ENCODE results near the gene CCDC149. TPM values are rescaled to one million over a fixed set of nuclear protein-coding genes. Genes with fewer than 3 reads are reported as not detected.

Gene CCDC149
- total and polyA plus RNA-seq, 2 of the 4 experiments (the other 2 are of a cell fraction) = 6.7 to 7.0 TPM

- H3K14ac ChIP-seq (replicated peaks; ENCODE audit: low read depth, low read length) = no peak overlapping the region
- ATAC-seq (ENCODE audit: low read depth) (no peak), DNase-seq (no peak)
- no peak overlapping the region for H2AK9ac ChIP-seq (replicated peaks; ENCODE audit: low read depth, low read length, poor library complexity)
- dilution Hi-C loops (cut with HindIII; ENCODE audit: low sequenced_read_pairs, unreplicated experiment) (no loop called here), in situ Hi-C loops (cut with MboI; ENCODE audit: low sequenced_read_pairs) (no loop called here), intact Hi-C loops (cut with micrococcal nuclease) (no loop called here)
- WGBS, 2 experiments (ENCODE audit: extremely low coverage in 2 of 2, insufficient read length in 1 of 2) = 100% methylated on average over 2 of the region's 5 CpGs; no CpG with 5 or more reads in 1 of the 2 experiments
- no peak overlapping the region for H4K91ac ChIP-seq (ENCODE audit: insufficient read depth, low read depth, low read length)
- H3K9ac ChIP-seq (ENCODE audit: low read depth, low read length) = no peak overlapping the region
- no peak overlapping the region for H2AK5ac ChIP-seq (ENCODE audit: low read depth, low read length)
- peaks cover 3% of the 10 kb centered on the region; the same call in 1 of the 2 replicates for H3K36me3 ChIP-seq (ENCODE audit: control insufficient read depth, insufficient read depth, low read length)
- TF ChIP-seq MAFK (IDR thresholded peaks at IDR 0.05; ENCODE audit: low read depth, low read length) (no peak), NFE2L2 (IDR thresholded peaks at IDR 0.05; ENCODE audit: low read depth, low read length) (no peak), BHLHE40 (IDR thresholded peaks at IDR 0.05; ENCODE audit: low read depth, low read length) (no peak), CTCF (conservative IDR thresholded peaks at IDR 0.05; ENCODE audit: low read depth, low read length) (no peak), CEBPB (IDR thresholded peaks at IDR 0.05; ENCODE audit: low read depth, low read length) (no peak), MAZ (IDR thresholded peaks at IDR 0.05; ENCODE audit: borderline replicate concordance, low read depth, low read length) (no peak), ELK1 (IDR thresholded peaks at IDR 0.05; ENCODE audit: borderline replicate concordance, low read depth, low read length) (no peak), MXI1 (IDR thresholded peaks at IDR 0.05; ENCODE audit: borderline replicate concordance, low read depth, low read length) (no peak), SMC3 (IDR thresholded peaks at IDR 0.05; ENCODE audit: low read depth, low read length) (no peak), RCOR1 (IDR thresholded peaks at IDR 0.05; ENCODE audit: insufficient replicate concordance, low read length) (no peak), CHD1 (IDR thresholded peaks at IDR 0.05; ENCODE audit: low read depth, low read length) (no peak), POLR2A (IDR thresholded peaks at IDR 0.05; ENCODE audit: low read depth, low read length) (no peak), RFX5 (IDR thresholded peaks at IDR 0.05; ENCODE audit: low read depth, low read length) (no peak), RAD21 (IDR thresholded peaks at IDR 0.05; ENCODE audit: low read length) (no peak), USF2 (IDR thresholded peaks at IDR 0.05; ENCODE audit: low read depth, low read length) (no peak), FOS (IDR thresholded peaks at IDR 0.05; ENCODE audit: low read depth, low read length) (no peak)
- H3K4ac ChIP-seq (ENCODE audit: low read depth, low read length) = no peak overlapping the region
- H3K4me3 ChIP-seq (ENCODE audit: insufficient read depth, low read depth, low read length) = no peak overlapping the region
- CTCF ChIA-PET = no interaction called here
- H3K18ac ChIP-seq (ENCODE audit: low read depth, low read length) = no peak overlapping the region
- no peak overlapping the region for H2BK5ac ChIP-seq (ENCODE audit: low read depth, low read length, poor library complexity, severe bottlenecking)
- no TSS peak for BruUV-seq (replicated peaks)
- no peak overlapping the region for H3K4me2 ChIP-seq (ENCODE audit: low read depth, low read length)
- peaks cover 0 to 5% of the 10 kb centered on the region in 2 experiments; a peak in 1 of 4 replicates for H3K79me1 ChIP-seq (ENCODE audit: low read depth in 1 of 2, low read length in 2 of 2)
- peaks cover 12% of the 10 kb centered on the region for H3K9me1 ChIP-seq (ENCODE audit: insufficient read depth, low read length)
- no peak overlapping the region for H2AFZ ChIP-seq (replicated peaks; ENCODE audit: low read length, poor library complexity)
- H2BK120ac ChIP-seq (ENCODE audit: low read depth, low read length) = no peak overlapping the region
- no peak overlapping the region for H3K23ac ChIP-seq (ENCODE audit: low read depth, low read length)
- H3K27ac ChIP-seq (ENCODE audit: insufficient read depth, low read length) = no peak overlapping the region
- H2BK20ac ChIP-seq (ENCODE audit: low read depth, low read length) = no peak overlapping the region
- H4K8ac ChIP-seq (ENCODE audit: low read depth in 2 of 2, low read length in 2 of 2) = no peak overlapping the region
- 0 out of 2 replicates have a peak, but pooled peaks cover 3% of the 10 kb centered on the region for H4K20me1 ChIP-seq (ENCODE audit: insufficient read depth, low read length)
- POLR2A ChIA-PET (ENCODE audit: unreplicated experiment) = no interaction called here
- H3K9me3 ChIP-seq (ENCODE audit: control insufficient read depth, insufficient read depth, low read length) = no peaks in the 10 kb centered on the region
- H2BK15ac ChIP-seq (ENCODE audit: low read depth, low read length) = no peak overlapping the region
- peaks cover 8% of the 10 kb centered on the region for H3K4me1 ChIP-seq (ENCODE audit: control insufficient read depth, insufficient read depth, low read length)
- H3K56ac ChIP-seq (ENCODE audit: extremely low read depth, insufficient read depth, low read length) = no peak overlapping the region
- no peak overlapping the region for H4K5ac ChIP-seq (ENCODE audit: low read depth, low read length)
- no peaks in the 10 kb centered on the region; the same call in 1 of the 2 replicates for H3K27me3 ChIP-seq (ENCODE audit: control insufficient read depth, insufficient read depth, low read length)
Observed at GRCh38 chr4:24805067-24805466, 107.8 kb downstream of the CCDC149 start.

All from IMR-90 (cell line).